H1 (cell line): Measurements from ENCODE around the gene MUSTN1. TPM values are rescaled to one million over a fixed set of nuclear protein-coding genes. Genes with fewer than 3 reads are reported as not detected.

Experiments
- CBX5 ChIP-seq: fragments of 300-800, 300-1000 bp; sonication (generic); IDR thresholded peaks from 2 replicates; pipeline ENCODE4 v1.7.1; 2016; ENCODE audit warnings: antibody characterized with exemption, low read length, low read depth
- GABPA ChIP-seq: IDR thresholded peaks from 2 replicates; pipeline ENCODE4 v1.6.1; 2011; ENCODE audit warnings: mild to moderate bottlenecking, low read length, moderate library complexity, borderline replicate concordance; ENCODE audit not compliant: insufficient read depth
- KDM1A ChIP-seq: fragments of 200-600, 300-600 bp; sonication (generic); IDR thresholded peaks from 2 replicates; pipeline ENCODE4 v1.7.1; 2016; ENCODE audit warnings: mild to moderate bottlenecking, low read length, borderline replicate concordance
- KDM5A ChIP-seq: fragments of 200-600 bp; IDR thresholded peaks from 2 replicates; pipeline ENCODE4 v1.7.1; 2012; ENCODE audit warnings: mild to moderate bottlenecking, low read length, inconsistent platforms, mixed read lengths
- NRF1 ChIP-seq: IDR thresholded peaks from 2 replicates; pipeline ENCODE4 v1.6.1; 2011; ENCODE audit warnings: mild to moderate bottlenecking, low read depth, low read length, improper control_type of control experiment
- POU5F1 ChIP-seq: IDR thresholded peaks from 2 replicates; pipeline ENCODE4 v1.6.1; 2011; ENCODE audit warnings: low read depth, mild to moderate bottlenecking, low read length, moderate library complexity
- ZNF274 ChIP-seq: IDR thresholded peaks from 2 replicates; pipeline ENCODE4 v1.7.0; 2012; ENCODE audit warnings: low read length, borderline replicate concordance; ENCODE audit errors: extremely low read depth
- polyA plus RNA-seq, 7 experiments: library from polyadenylated mRNA; depleted of rRNA in 3 of 7; stranded (reverse) in 5 of 7; unstranded in 2 of 7; fragments of >200 nt in 5 of 7; fragments of 200-250 nt in 2 of 7; gene quantifications; 1 replicate in 5 of 7; 2 replicates in 1 of 7; 4 replicates in 1 of 7; pipeline versions ENCODE4 v1.2.1 to v1.2.3, GENCODE V29; 2011 to 2013; ENCODE audit warnings: missing spikeins in 2 of 7, mixed read lengths in 2 of 7
- total RNA-seq: library from RNA; stranded (reverse); fragmentation: NEBNext Ultra II Directional; extraction: Animal tissue kit (Norgen Biotek cat#: 25700); gene quantifications from 2 replicates; pipeline ENCODE4 v1.2.1, GENCODE V29; 2021
- TF ChIP-seq, protein P1 (sequence below): fragments of 300-600 bp; sonication (generic); IDR thresholded peaks from 2 replicates; pipeline ENCODE4 v1.7.1; 2012; ENCODE audit warnings: low read length, moderate library complexity, mild to moderate bottlenecking, inconsistent platforms; ENCODE audit not compliant: insufficient replicate concordance
- TF ChIP-seq, protein P2 (sequence below), 3 experiments: IDR thresholded peaks; 1 replicate in 2 of 3; 2 replicates in 1 of 3; pipeline versions ENCODE4 v1.5.1 to v1.6.1; 2011; ENCODE audit warnings: low read length in 3 of 3, mild to moderate bottlenecking in 3 of 3, inconsistent platforms in 2 of 3, low read depth in 1 of 3, moderate library complexity in 1 of 3; ENCODE audit not compliant: insufficient read depth in 1 of 3; ENCODE audit errors: control extremely low read depth in 1 of 3

Gene MUSTN1
- total and polyA plus RNA-seq, 2 of the 8 experiments (the other 6 are each of a cell fraction or from before 2014, with no cell fraction given): 1.1 to 2.4 TPM

DNA sequence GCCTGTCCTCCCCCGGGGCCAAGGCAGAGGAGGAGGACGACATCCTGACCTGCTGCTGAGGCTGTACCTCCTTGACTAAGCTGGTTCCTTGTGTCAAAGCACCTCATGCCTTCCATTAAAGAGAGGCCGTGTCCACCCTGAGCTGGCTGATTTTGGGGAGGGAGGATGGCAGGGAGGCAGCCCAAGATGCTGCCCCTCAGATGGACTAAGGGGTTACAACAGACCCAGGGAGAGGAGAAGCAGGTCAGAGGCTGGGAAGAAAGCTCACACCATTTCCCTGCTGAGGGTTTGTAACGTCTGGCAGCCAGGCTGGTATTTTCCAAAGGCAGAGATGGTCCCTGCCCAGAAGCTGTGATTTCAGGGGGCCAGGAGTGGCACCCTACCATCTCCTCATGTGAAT lies 42.9 kb downstream of the MUSTN1 start (continued):
- TF ChIP-seq, protein P1, sequence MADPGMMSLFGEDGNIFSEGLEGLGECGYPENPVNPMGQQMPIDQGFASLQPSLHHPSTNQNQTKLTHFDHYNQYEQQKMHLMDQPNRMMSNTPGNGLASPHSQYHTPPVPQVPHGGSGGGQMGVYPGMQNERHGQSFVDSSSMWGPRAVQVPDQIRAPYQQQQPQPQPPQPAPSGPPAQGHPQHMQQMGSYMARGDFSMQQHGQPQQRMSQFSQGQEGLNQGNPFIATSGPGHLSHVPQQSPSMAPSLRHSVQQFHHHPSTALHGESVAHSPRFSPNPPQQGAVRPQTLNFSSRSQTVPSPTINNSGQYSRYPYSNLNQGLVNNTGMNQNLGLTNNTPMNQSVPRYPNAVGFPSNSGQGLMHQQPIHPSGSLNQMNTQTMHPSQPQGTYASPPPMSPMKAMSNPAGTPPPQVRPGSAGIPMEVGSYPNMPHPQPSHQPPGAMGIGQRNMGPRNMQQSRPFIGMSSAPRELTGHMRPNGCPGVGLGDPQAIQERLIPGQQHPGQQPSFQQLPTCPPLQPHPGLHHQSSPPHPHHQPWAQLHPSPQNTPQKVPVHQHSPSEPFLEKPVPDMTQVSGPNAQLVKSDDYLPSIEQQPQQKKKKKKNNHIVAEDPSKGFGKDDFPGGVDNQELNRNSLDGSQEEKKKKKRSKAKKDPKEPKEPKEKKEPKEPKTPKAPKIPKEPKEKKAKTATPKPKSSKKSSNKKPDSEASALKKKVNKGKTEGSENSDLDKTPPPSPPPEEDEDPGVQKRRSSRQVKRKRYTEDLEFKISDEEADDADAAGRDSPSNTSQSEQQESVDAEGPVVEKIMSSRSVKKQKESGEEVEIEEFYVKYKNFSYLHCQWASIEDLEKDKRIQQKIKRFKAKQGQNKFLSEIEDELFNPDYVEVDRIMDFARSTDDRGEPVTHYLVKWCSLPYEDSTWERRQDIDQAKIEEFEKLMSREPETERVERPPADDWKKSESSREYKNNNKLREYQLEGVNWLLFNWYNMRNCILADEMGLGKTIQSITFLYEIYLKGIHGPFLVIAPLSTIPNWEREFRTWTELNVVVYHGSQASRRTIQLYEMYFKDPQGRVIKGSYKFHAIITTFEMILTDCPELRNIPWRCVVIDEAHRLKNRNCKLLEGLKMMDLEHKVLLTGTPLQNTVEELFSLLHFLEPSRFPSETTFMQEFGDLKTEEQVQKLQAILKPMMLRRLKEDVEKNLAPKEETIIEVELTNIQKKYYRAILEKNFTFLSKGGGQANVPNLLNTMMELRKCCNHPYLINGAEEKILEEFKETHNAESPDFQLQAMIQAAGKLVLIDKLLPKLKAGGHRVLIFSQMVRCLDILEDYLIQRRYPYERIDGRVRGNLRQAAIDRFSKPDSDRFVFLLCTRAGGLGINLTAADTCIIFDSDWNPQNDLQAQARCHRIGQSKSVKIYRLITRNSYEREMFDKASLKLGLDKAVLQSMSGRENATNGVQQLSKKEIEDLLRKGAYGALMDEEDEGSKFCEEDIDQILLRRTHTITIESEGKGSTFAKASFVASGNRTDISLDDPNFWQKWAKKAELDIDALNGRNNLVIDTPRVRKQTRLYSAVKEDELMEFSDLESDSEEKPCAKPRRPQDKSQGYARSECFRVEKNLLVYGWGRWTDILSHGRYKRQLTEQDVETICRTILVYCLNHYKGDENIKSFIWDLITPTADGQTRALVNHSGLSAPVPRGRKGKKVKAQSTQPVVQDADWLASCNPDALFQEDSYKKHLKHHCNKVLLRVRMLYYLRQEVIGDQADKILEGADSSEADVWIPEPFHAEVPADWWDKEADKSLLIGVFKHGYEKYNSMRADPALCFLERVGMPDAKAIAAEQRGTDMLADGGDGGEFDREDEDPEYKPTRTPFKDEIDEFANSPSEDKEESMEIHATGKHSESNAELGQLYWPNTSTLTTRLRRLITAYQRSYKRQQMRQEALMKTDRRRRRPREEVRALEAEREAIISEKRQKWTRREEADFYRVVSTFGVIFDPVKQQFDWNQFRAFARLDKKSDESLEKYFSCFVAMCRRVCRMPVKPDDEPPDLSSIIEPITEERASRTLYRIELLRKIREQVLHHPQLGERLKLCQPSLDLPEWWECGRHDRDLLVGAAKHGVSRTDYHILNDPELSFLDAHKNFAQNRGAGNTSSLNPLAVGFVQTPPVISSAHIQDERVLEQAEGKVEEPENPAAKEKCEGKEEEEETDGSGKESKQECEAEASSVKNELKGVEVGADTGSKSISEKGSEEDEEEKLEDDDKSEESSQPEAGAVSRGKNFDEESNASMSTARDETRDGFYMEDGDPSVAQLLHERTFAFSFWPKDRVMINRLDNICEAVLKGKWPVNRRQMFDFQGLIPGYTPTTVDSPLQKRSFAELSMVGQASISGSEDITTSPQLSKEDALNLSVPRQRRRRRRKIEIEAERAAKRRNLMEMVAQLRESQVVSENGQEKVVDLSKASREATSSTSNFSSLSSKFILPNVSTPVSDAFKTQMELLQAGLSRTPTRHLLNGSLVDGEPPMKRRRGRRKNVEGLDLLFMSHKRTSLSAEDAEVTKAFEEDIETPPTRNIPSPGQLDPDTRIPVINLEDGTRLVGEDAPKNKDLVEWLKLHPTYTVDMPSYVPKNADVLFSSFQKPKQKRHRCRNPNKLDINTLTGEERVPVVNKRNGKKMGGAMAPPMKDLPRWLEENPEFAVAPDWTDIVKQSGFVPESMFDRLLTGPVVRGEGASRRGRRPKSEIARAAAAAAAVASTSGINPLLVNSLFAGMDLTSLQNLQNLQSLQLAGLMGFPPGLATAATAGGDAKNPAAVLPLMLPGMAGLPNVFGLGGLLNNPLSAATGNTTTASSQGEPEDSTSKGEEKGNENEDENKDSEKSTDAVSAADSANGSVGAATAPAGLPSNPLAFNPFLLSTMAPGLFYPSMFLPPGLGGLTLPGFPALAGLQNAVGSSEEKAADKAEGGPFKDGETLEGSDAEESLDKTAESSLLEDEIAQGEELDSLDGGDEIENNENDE: no peak
- TF ChIP-seq KDM5A: no peak
- TF ChIP-seq KDM1A: no peak
- TF ChIP-seq GABPA: no peak
- TF ChIP-seq, protein P2, sequence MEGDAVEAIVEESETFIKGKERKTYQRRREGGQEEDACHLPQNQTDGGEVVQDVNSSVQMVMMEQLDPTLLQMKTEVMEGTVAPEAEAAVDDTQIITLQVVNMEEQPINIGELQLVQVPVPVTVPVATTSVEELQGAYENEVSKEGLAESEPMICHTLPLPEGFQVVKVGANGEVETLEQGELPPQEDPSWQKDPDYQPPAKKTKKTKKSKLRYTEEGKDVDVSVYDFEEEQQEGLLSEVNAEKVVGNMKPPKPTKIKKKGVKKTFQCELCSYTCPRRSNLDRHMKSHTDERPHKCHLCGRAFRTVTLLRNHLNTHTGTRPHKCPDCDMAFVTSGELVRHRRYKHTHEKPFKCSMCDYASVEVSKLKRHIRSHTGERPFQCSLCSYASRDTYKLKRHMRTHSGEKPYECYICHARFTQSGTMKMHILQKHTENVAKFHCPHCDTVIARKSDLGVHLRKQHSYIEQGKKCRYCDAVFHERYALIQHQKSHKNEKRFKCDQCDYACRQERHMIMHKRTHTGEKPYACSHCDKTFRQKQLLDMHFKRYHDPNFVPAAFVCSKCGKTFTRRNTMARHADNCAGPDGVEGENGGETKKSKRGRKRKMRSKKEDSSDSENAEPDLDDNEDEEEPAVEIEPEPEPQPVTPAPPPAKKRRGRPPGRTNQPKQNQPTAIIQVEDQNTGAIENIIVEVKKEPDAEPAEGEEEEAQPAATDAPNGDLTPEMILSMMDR (IDR thresholded peaks at IDR 0.05; ENCODE audit: control extremely low read depth in 1 of 3, insufficient read depth in 1 of 3, low read depth in 1 of 3, low read length in 3 of 3): no peak
- no peak for TF ChIP-seq CBX5
- TF ChIP-seq POU5F1: no peak
- no peak for TF ChIP-seq NRF1
- no peak for TF ChIP-seq ZNF274
